MCF 10A (cell line): ENCODE results near the gene LYAR. TPM values are rescaled to one million over a fixed set of nuclear protein-coding genes. Genes with fewer than 3 reads are reported as not detected.

Source experiments
- BruUV-seq: library from RNA; stranded (reverse); fragments of 400-500 nt; replicated peaks from 2 replicates; lab custom pipeline; 2021; lab: Mats Ljungman, UMichigan
- CTCF ChIA-PET: fragments of 300-600 bp; sonication (Branson Sonifier 250); formaldehyde crosslinking; extraction: SDS; loops from one replicate; lab custom pipeline; 2021; ENCODE audit warnings: antibody characterized with exemption, inconsistent platforms; lab: Yijun Ruan, JAX
- POLR2A ChIA-PET: fragments of 300-600, 350-650 bp; sonication (Branson Sonifier 250); formaldehyde crosslinking; extraction: SDS; loops from one replicate; lab custom pipeline; 2020; ENCODE audit warnings: antibody characterized with exemption, inconsistent platforms; lab: Yijun Ruan, JAX
- DNase-seq: peaks from one replicate; pipeline ENCODE4 v3.0.0-alpha.2; 2018; ENCODE audit not compliant: unreplicated experiment
- H3K27ac Mint-ChIP-seq: one replicate; pipeline ENCODE4 v1.8.0; 2022; ENCODE audit warnings: mild to moderate bottlenecking, low read depth, mixed read lengths; ENCODE audit not compliant: unreplicated experiment
- H3K27me3 Mint-ChIP-seq: one replicate; pipeline ENCODE4 v1.8.0; 2022; ENCODE audit warnings: mixed read lengths; ENCODE audit not compliant: insufficient read depth, unreplicated experiment
- H3K36me3 Mint-ChIP-seq: one replicate; pipeline ENCODE4 v1.8.0; 2022; ENCODE audit warnings: mild to moderate bottlenecking, moderate library complexity, mixed read lengths; ENCODE audit not compliant: insufficient read depth, unreplicated experiment
- H3K4me1 Mint-ChIP-seq: one replicate; pipeline ENCODE4 v1.8.0; 2022; ENCODE audit warnings: mixed read lengths; ENCODE audit not compliant: insufficient read depth, unreplicated experiment
- H3K4me3 Mint-ChIP-seq: one replicate; pipeline ENCODE4 v1.8.0; 2022; ENCODE audit warnings: mild to moderate bottlenecking, moderate library complexity, mixed read lengths; ENCODE audit not compliant: unreplicated experiment
- H3K9me3 Mint-ChIP-seq: one replicate; pipeline ENCODE4 v1.8.0; 2022; ENCODE audit warnings: mixed read lengths; ENCODE audit not compliant: unreplicated experiment
- intact Hi-C: fragments of 100-400 bp; cut with micrococcal nuclease; formaldehyde crosslinking; loops from 2 replicates; pipeline ENCODE4 v1.14.1; 2022
- total RNA-seq: library from RNA; stranded (reverse); gene quantifications from 2 replicates; pipeline ENCODE4 v1.2.3, GENCODE V29; 2022
- TF ChIP-seq, protein P1 (sequence below): fragments of 200-600 bp; IDR thresholded peaks from one replicate; pipeline ENCODE4 v1.8.0; 2022; ENCODE audit warnings: antibody characterized with exemption, mild to moderate bottlenecking; ENCODE audit not compliant: unreplicated experiment

Gene LYAR
- total RNA-seq, 1 experiment from 2014 or later = 79.6 TPM

DNA sequence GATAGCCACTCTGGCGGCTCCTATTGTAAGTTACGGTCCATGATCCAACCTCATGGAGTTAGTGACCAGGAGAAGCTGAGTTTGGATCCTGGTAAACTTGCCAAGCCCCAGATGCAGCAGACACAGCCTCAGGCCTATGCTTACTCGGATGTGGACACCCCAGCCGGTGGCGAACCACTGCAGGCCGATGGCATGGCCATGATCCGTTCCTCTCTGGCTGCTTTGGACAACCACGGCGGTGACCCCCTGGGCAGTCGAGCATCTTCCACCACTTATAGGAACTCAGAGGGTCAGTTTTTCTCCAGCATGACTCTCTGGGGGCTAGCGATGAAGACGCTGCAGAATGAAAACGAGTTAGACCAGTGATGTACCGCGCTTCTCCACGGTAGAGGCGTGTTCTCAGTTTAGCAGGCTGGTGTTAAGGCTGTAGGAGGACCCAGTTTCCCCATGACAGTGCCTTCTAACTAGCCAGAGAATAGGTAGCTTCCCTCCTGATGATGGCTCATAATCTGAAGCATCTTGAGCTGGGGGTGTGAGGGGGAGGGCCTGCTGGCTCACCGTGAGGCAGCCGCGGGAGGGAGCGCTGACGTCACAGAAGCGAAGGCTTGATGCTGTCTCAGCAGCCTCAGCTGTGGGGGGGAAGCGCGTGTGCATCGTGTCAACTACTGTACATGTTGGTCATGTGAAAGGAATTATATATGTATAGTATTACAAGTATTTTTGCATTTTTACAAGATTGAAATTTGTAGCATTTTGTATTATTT is 31.2 kb upstream of the LYAR start:
- Mint-ChIP-seq H3K9me3 (no peaks in the 10 kb centered on the region), H3K36me3 (peaks cover 12% of the 10 kb centered on the region), H3K27ac (no peak overlapping the region), H3K4me3 (no peak overlapping the region), H3K4me1 (no peaks in the 10 kb centered on the region), H3K27me3 (no peaks in the 10 kb centered on the region)
- CTCF ChIA-PET = interaction anchor here (0.8 kb wide), 1 partner anchor 26 kb away, joined by 3 read pairs; no protein-coding TSS in a partner anchor
- intact Hi-C loops = no loop called here
- TF ChIP-seq, protein P1, sequence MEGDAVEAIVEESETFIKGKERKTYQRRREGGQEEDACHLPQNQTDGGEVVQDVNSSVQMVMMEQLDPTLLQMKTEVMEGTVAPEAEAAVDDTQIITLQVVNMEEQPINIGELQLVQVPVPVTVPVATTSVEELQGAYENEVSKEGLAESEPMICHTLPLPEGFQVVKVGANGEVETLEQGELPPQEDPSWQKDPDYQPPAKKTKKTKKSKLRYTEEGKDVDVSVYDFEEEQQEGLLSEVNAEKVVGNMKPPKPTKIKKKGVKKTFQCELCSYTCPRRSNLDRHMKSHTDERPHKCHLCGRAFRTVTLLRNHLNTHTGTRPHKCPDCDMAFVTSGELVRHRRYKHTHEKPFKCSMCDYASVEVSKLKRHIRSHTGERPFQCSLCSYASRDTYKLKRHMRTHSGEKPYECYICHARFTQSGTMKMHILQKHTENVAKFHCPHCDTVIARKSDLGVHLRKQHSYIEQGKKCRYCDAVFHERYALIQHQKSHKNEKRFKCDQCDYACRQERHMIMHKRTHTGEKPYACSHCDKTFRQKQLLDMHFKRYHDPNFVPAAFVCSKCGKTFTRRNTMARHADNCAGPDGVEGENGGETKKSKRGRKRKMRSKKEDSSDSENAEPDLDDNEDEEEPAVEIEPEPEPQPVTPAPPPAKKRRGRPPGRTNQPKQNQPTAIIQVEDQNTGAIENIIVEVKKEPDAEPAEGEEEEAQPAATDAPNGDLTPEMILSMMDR = no peak
- no TSS peak for BruUV-seq
- DNase-seq = no peak
- POLR2A ChIA-PET = no interaction called here

DNA sequence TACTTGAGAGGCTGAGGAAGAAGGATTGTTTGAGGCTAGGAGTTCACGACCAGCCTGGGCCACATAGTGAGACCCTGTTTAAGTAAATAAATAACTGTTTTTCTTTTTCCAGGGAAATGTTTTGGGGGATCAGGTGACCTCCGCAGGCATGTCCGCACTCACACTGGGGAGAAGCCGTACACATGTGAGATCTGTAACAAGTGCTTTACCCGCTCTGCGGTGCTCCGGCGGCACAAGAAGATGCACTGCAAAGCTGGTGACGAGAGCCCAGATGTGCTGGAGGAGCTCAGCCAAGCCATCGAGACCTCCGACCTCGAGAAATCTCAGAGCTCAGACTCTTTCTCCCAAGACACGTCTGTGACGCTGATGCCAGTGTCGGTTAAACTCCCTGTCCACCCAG is 30.6 kb upstream of the LYAR start:
- Mint-ChIP-seq H3K27me3 (no peaks in the 10 kb centered on the region), H3K27ac (no peak overlapping the region), H3K4me1 (no peaks in the 10 kb centered on the region), H3K36me3 (peaks cover 12% of the 10 kb centered on the region), H3K4me3 (no peak overlapping the region), H3K9me3 (no peaks in the 10 kb centered on the region)
- DNase-seq = no peak
- TF ChIP-seq, protein P1 = no peak
- intact Hi-C loops = no loop called here
- BruUV-seq = no TSS peak
- CTCF ChIA-PET = no interaction called here
- POLR2A ChIA-PET = no interaction called here

DNA sequence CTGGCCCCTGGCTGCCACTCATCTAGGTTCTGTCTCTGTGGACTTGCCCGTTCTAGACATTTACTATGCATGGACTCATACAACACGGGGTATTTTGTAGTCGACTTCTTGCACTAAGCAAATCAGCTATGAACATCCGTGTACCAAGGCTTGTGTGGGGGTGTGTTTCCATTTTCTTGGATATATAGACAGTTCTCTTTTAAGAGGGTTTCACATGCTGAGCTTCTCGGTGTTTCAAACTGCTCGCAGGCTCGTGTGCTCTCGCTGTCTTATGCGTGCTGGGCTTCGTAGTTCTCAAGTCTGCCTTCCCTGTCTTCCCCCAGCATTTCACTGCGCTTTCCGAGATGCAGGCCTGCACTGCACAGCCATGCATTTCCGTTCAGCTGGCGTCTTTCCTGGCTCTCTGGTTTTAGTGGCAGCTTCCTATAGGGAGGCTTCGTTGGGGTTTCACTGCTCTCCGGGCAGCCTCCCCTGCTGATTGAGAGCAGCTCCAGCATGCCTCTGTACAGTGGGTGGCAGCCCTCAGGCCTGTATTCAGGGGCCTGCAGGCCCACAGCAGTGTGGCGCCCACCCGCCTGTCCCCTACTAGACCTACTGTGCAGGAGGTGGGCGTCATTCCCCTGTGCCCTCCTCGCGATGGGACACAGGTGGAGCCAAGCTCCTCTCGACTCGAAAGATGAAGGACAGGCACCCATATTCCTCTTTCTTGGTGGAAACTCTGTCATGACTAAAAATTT is 27.7 kb upstream of the LYAR start:
- H3K4me3 Mint-ChIP-seq = no peak overlapping the region
- ChIA-PET CTCF (interaction anchor here (0.8 kb wide), 1 partner anchor 58 kb away, joined by 4 read pairs; no protein-coding TSS in a partner anchor), POLR2A (interaction anchor here (1.1 kb wide), 1 partner anchor 27 kb away, joined by 3 read pairs; the partner anchor contains the start of gene ZBTB49)
- TF ChIP-seq, protein P1 = no peak
- H3K27ac Mint-ChIP-seq = no peak overlapping the region
- no peaks in the 10 kb centered on the region for H3K9me3 Mint-ChIP-seq
- peaks cover 32% of the 10 kb centered on the region for H3K36me3 Mint-ChIP-seq
- no peaks in the 10 kb centered on the region for H3K27me3 Mint-ChIP-seq
- H3K4me1 Mint-ChIP-seq = no peaks in the 10 kb centered on the region
- intact Hi-C loops = no loop called here
- no peak for DNase-seq
- BruUV-seq = no TSS peak

- intact Hi-C loops = no loop called here
- no TSS peak for BruUV-seq
- POLR2A ChIA-PET = no interaction called here
- Mint-ChIP-seq H3K36me3 (peaks cover 34% of the 10 kb centered on the region), H3K27ac (peak overlapping the region; percentile 36), H3K4me1 (no peaks in the 10 kb centered on the region), H3K9me3 (no peaks in the 10 kb centered on the region), H3K27me3 (no peaks in the 10 kb centered on the region), H3K4me3 (no peak overlapping the region)
- DNase-seq = no peak
- CTCF ChIA-PET = interaction anchor here (0.6 to 0.7 kb wide), 2 partner anchors 69 to 111 kb away, joined by 3 to 5 read pairs; no protein-coding TSS in a partner anchor
- TF ChIP-seq, protein P1 = no peak
These were observed 26.2 kb upstream of the LYAR start for GRCh38 chr4:4316150-4316495.
